Hematopoietic multipotent progenitor cell treated with erythropoietin and hydrocortisone succinate and interleukin-3 and kit ligand, for 6 days (in vitro differentiated cells): ENCODE results near the gene RGCC.
"Not testable (repeated sequence)": the region's sequence is repeated elsewhere in the genome, so short reads cannot be mapped to it uniquely, and the experiment has no call there.

Experiments
- DNase-seq: peaks from one replicate; pipeline ENCODE4 v3.0.0-alpha.2; 2015

The RGCC gene

GRCh38 chr13:41492432-41493260 lies 35.3 kb downstream of the RGCC start:
- peak; percentile 31 for DNase-seq

GRCh38 chr13:41494202-41494601 lies 36.9 kb downstream of the RGCC start:
- DNase-seq: no peak

- no peak for DNase-seq
Measured at GRCh38 chr13:41495044-41495443, 37.7 kb downstream of the RGCC start.

- no peak for DNase-seq
Measured at GRCh38 chr13:41496420-41497234, 39.3 kb downstream of the RGCC start.

GRCh38 chr13:41497436-41497835 lies 40.1 kb downstream of the RGCC start:
- DNase-seq: no peak

- no peak for DNase-seq
Measured at GRCh38 chr13:41499452-41499851, 42.1 kb downstream of the RGCC start.

- peak; percentile 64 for DNase-seq
Measured at GRCh38 chr13:41500511-41500910, 43.2 kb downstream of the RGCC start.

- DNase-seq: no peak
Measured at GRCh38 chr13:41501281-41501680, 43.9 kb downstream of the RGCC start.

- DNase-seq: no peak
Measured at GRCh38 chr13:41502031-41502430, 44.7 kb downstream of the RGCC start.

- no peak for DNase-seq
Measured at GRCh38 chr13:41502673-41503072, 45.3 kb downstream of the RGCC start.

GRCh38 chr13:41503356-41503755 lies 46.0 kb downstream of the RGCC start:
- no peak for DNase-seq

- DNase-seq: not testable (repeated sequence)
Measured at GRCh38 chr13:41504657-41505056, 47.3 kb downstream of the RGCC start.

- no peak for DNase-seq
Measured at GRCh38 chr13:41505209-41505835, 48.0 kb downstream of the RGCC start.

- DNase-seq: no peak
Measured at GRCh38 chr13:41506312-41506711, 49.0 kb downstream of the RGCC start.

- DNase-seq: no peak
Measured at GRCh38 chr13:41509971-41510370, 52.6 kb downstream of the RGCC start.

- DNase-seq: no peak
Measured at GRCh38 chr13:41511827-41512226, 54.5 kb downstream of the RGCC start.

- DNase-seq: no peak
Measured at GRCh38 chr13:41512441-41512840, 55.1 kb downstream of the RGCC start.

- no peak for DNase-seq
Measured at GRCh38 chr13:41513600-41513999, 56.2 kb downstream of the RGCC start.

GRCh38 chr13:41514853-41515395 lies 57.6 kb downstream of the RGCC start:
- DNase-seq: no peak

- DNase-seq: no peak
Measured at GRCh38 chr13:41515491-41516139, 58.3 kb downstream of the RGCC start.

GRCh38 chr13:41516166-41516565 lies 58.8 kb downstream of the RGCC start:
- no peak for DNase-seq

- DNase-seq: no peak
Measured at GRCh38 chr13:41516760-41517159, 59.4 kb downstream of the RGCC start.
